Neural cell (in vitro differentiated cells): ENCODE data around the gene FBXO8. TPM values are rescaled to one million over a fixed set of nuclear protein-coding genes. Genes with fewer than 3 reads are reported as not detected.

Source experiments
- H2AFZ ChIP-seq: fragments of 200-600, 300-800 bp; sonication (generic), shearing (Covaris generic); 2 replicates; pipeline ENCODE4 v1.6.0; 2014; ENCODE audit warnings: low read depth, mild to moderate bottlenecking, antibody characterized with exemption, low read length, moderate library complexity
- H3F3A ChIP-seq: fragments of 200-600 bp; shearing (Covaris generic); 2 replicates; pipeline ENCODE4 v1.6.1; 2016; ENCODE audit warnings: mild to moderate bottlenecking, moderate library complexity, mixed read lengths, antibody characterized with exemption, low read length; ENCODE audit not compliant: insufficient read depth, poor library complexity, severe bottlenecking
- H3K27ac ChIP-seq: fragments of 200-600, 300-800 bp; sonication (generic), shearing (Covaris generic); 2 replicates; pipeline ENCODE4 v1.5.1; 2014; ENCODE audit warnings: mild to moderate bottlenecking, low read length, moderate library complexity
- H3K27me3 ChIP-seq: fragments of 300-800, 200-600 bp; sonication (generic), shearing (Covaris generic); 2 replicates; pipeline ENCODE4 v1.6.0; 2014; ENCODE audit warnings: mild to moderate bottlenecking, low read depth, low read length, moderate library complexity; ENCODE audit not compliant: insufficient read depth
- H3K36me3 ChIP-seq: fragments of 300-800, 200-600 bp; sonication (generic), shearing (Covaris generic); 2 replicates; pipeline ENCODE4 v1.5.1; 2014; ENCODE audit warnings: mild to moderate bottlenecking, antibody characterized with exemption, low read length, moderate library complexity; ENCODE audit not compliant: insufficient read depth
- H3K4me2 ChIP-seq: fragments of 300-800, 200-600 bp; sonication (generic), shearing (Covaris generic); 2 replicates; pipeline ENCODE4 v1.6.0; 2014; ENCODE audit warnings: mild to moderate bottlenecking, low read length
- H3K4me3 ChIP-seq: fragments of 300-800, 200-600 bp; sonication (generic), shearing (Covaris generic); 2 replicates; pipeline ENCODE4 v1.5.1; 2014; ENCODE audit warnings: mild to moderate bottlenecking, low read length, moderate library complexity
- H3K79me2 ChIP-seq: fragments of 200-600 bp; shearing (Covaris generic); replicated peaks from 2 replicates; pipeline ENCODE4 v1.6.0; 2014; ENCODE audit warnings: mild to moderate bottlenecking, low read length, moderate library complexity; ENCODE audit not compliant: insufficient read depth
- H3K9ac ChIP-seq: fragments of 300-800, 200-600 bp; sonication (generic), shearing (Covaris generic); 2 replicates; pipeline ENCODE4 v1.6.1; 2016; ENCODE audit warnings: mild to moderate bottlenecking, low read length, mixed read lengths
- H3K9me2 ChIP-seq: fragments of 200-600 bp; shearing (Covaris generic); 2 replicates; pipeline ENCODE4 v1.6.1; 2016; ENCODE audit warnings: mild to moderate bottlenecking, low read length, mixed read lengths; ENCODE audit not compliant: insufficient read depth
- H3K9me3 ChIP-seq: fragments of 200-600, 300-800 bp; sonication (generic), shearing (Covaris generic); 2 replicates; pipeline ENCODE4 v1.6.1; 2016; ENCODE audit warnings: mild to moderate bottlenecking, mixed run types, low read length, moderate library complexity, mixed read lengths
- H4K20me1 ChIP-seq: fragments of 200-600 bp; shearing (Covaris generic); 2 replicates; pipeline ENCODE4 v1.6.1; 2016; ENCODE audit warnings: mild to moderate bottlenecking, mixed run types; ENCODE audit not compliant: insufficient read depth
- CTCF ChIP-seq: fragments of 450-650 bp; IDR thresholded peaks from 2 replicates; pipeline ENCODE4 v1.5.1; 2014; ENCODE audit warnings: antibody characterized with exemption, mild to moderate bottlenecking, moderate library complexity; ENCODE audit not compliant: poor library complexity, severe bottlenecking
- EP300 ChIP-seq: fragments of 450-650 bp; conservative IDR thresholded peaks from 2 replicates; pipeline ENCODE4 v1.6.1; 2014; ENCODE audit warnings: antibody characterized with exemption, mild to moderate bottlenecking, moderate library complexity; ENCODE audit not compliant: poor library complexity, severe bottlenecking
- EZH2 ChIP-seq: fragments of 200-600, 300-800 bp; shearing (Covaris generic), sonication (generic); IDR thresholded peaks from 2 replicates; pipeline ENCODE4 v1.6.1; 2014; ENCODE audit warnings: antibody characterized with exemption, low read length, borderline replicate concordance, mild to moderate bottlenecking; ENCODE audit not compliant: insufficient read depth, poor library complexity, severe bottlenecking
- MXI1 ChIP-seq: fragments of 450-650 bp; conservative IDR thresholded peaks from 2 replicates; pipeline ENCODE4 v1.6.1; 2014; ENCODE audit warnings: antibody characterized with exemption, mild to moderate bottlenecking; ENCODE audit not compliant: poor library complexity, severe bottlenecking
- POLR2AphosphoS5 ChIP-seq: IDR thresholded peaks from 2 replicates; pipeline ENCODE4 v1.6.1; 2012
- RAD21 ChIP-seq: fragments of 450-650 bp; conservative IDR thresholded peaks from 2 replicates; pipeline ENCODE4 v1.6.1; 2014; ENCODE audit warnings: antibody characterized with exemption, mild to moderate bottlenecking, moderate library complexity
- REST ChIP-seq: IDR thresholded peaks from 2 replicates; pipeline ENCODE4 v1.6.1; 2012; ENCODE audit warnings: borderline replicate concordance
- SMC3 ChIP-seq: fragments of 450-650 bp; conservative IDR thresholded peaks from 2 replicates; pipeline ENCODE4 v1.6.1; 2014; ENCODE audit warnings: antibody characterized with exemption, mild to moderate bottlenecking, moderate library complexity; ENCODE audit not compliant: poor library complexity
- TAF1 ChIP-seq: IDR thresholded peaks from 2 replicates; pipeline ENCODE4 v1.6.1; 2012; ENCODE audit warnings: low read depth
- polyA plus RNA-seq: library from polyadenylated mRNA; depleted of rRNA; stranded (reverse); fragments of >200 nt; gene quantifications from 2 replicates; pipeline ENCODE4 v1.2.3, GENCODE V29; 2014

The FBXO8 gene
- polyA plus RNA-seq, 1 donor from 2014 or later, result 29.3 TPM

- H3K27ac ChIP-seq, result no peak overlapping the region
- H3K9me3 ChIP-seq, result no peaks in the 10 kb centered on the region
- TF ChIP-seq POLR2AphosphoS5 (peak; percentile 22), EZH2 (no peak)
- H3K36me3 ChIP-seq, result no peaks in the 10 kb centered on the region
- H3F3A ChIP-seq, result no peaks in the 10 kb centered on the region
- H3K27me3 ChIP-seq, result peaks cover 99% of the 10 kb centered on the region
- H3K4me3 ChIP-seq, result peak overlapping the region; percentile 50
- no peaks in the 10 kb centered on the region for H3K79me2 ChIP-seq
- H3K9ac ChIP-seq, result no peak overlapping the region
- no peaks in the 10 kb centered on the region for H3K9me2 ChIP-seq
- no peak overlapping the region for H2AFZ ChIP-seq
- H3K4me2 ChIP-seq, result no peak overlapping the region
- no peaks in the 10 kb centered on the region for H4K20me1 ChIP-seq
Observed at GRCh38 chr4:174216799-174217272, 66.6 kb downstream of the FBXO8 start.

- H4K20me1 ChIP-seq, result no peaks in the 10 kb centered on the region
- peaks cover 99% of the 10 kb centered on the region for H3K27me3 ChIP-seq
- no peaks in the 10 kb centered on the region for H3K79me2 ChIP-seq
- H3K9ac ChIP-seq, result no peak overlapping the region
- no peak overlapping the region for H3K4me2 ChIP-seq
- no peaks in the 10 kb centered on the region for H3K9me2 ChIP-seq
- H3K27ac ChIP-seq, result no peak overlapping the region
- H2AFZ ChIP-seq, result no peak overlapping the region
- no peaks in the 10 kb centered on the region for H3K9me3 ChIP-seq
- no peaks in the 10 kb centered on the region for H3F3A ChIP-seq
- TF ChIP-seq EP300, result no peak
- no peak for TF ChIP-seq MXI1
- TF ChIP-seq SMC3, result no peak
- no peak for TF ChIP-seq CTCF
- TF ChIP-seq EZH2, result no peak
- TF ChIP-seq POLR2AphosphoS5, result peak; percentile 9
- H3K4me3 ChIP-seq, result no peak overlapping the region
- H3K36me3 ChIP-seq, result no peaks in the 10 kb centered on the region
Observed at GRCh38 chr4:174215961-174216680, 67.3 kb downstream of the FBXO8 start.

- TF ChIP-seq CTCF, result no peak
- no peak for TF ChIP-seq EZH2
- no peak for TF ChIP-seq TAF1
- TF ChIP-seq RAD21, result no peak
- no peak for TF ChIP-seq EP300
- no peak for TF ChIP-seq SMC3
- no peak for TF ChIP-seq REST
- TF ChIP-seq MXI1, result no peak
- TF ChIP-seq POLR2AphosphoS5, result no peak
- no peaks in the 10 kb centered on the region for H3K9me3 ChIP-seq
- H3K27ac ChIP-seq, result no peak overlapping the region
- peaks cover 99% of the 10 kb centered on the region for H3K27me3 ChIP-seq
- H3K9ac ChIP-seq, result no peak overlapping the region
- no peak overlapping the region for H2AFZ ChIP-seq
- H3K4me2 ChIP-seq, result no peak overlapping the region
- H3F3A ChIP-seq, result no peaks in the 10 kb centered on the region
- H3K36me3 ChIP-seq, result no peaks in the 10 kb centered on the region
- H4K20me1 ChIP-seq, result no peaks in the 10 kb centered on the region
- H3K4me3 ChIP-seq, result no peak overlapping the region
- H3K79me2 ChIP-seq, result no peaks in the 10 kb centered on the region
- no peaks in the 10 kb centered on the region for H3K9me2 ChIP-seq
Observed at GRCh38 chr4:174215057-174215456, 68.4 kb downstream of the FBXO8 start.
